CD4-positive, alpha-beta T cell (primary cell): ENCODE data around the gene F2RL1. TPM values are rescaled to one million over a fixed set of nuclear protein-coding genes. Genes with fewer than 3 reads are reported as not detected.
A peak's percentile ranks its signal among the peaks of the same experiment; 100 is the strongest.
"Not testable (repeated sequence)": the region's sequence is repeated elsewhere in the genome, so short reads cannot be mapped to it uniquely, and the experiment has no call there.

ENCODE experiments used
- ATAC-seq: fragments of 200-7000 bp; cut with Tn5 transposase; one replicate; pipeline ENCODE4 v1.10.0; 2022; ENCODE audit warnings: mild to moderate bottlenecking; ENCODE audit not compliant: poor library complexity
- CTCF ChIA-PET: fragments of 350-600 bp; sonication (Branson Sonifier 250); formaldehyde crosslinking; loops from one replicate; lab custom pipeline; 2021; ENCODE audit warnings: antibody characterized with exemption, inconsistent platforms; lab: Charles Lee
- POLR2A ChIA-PET: fragments of 350-600 bp; sonication (Branson Sonifier 250); formaldehyde crosslinking; loops from one replicate; lab custom pipeline; 2021; ENCODE audit warnings: antibody characterized with exemption, inconsistent platforms; lab: Charles Lee
- DNase-seq, 14 experiments: peaks; one replicate each; pipeline ENCODE4 v3.0.0-alpha.2; 2013 to 2020; ENCODE audit warnings: mixed read lengths in 2 of 14
- H3K27ac ChIP-seq, 2 donors: one replicate each; pipeline versions ENCODE4 v1.5.1 to v1.7.0; 2013; ENCODE audit warnings: low read length in 2 of 2, low read depth in 1 of 2, mild to moderate bottlenecking in 1 of 2
- H3K27me3 ChIP-seq, 2 experiments: 1 replicate in 1 of 2; 2 replicates in 1 of 2; pipeline versions ENCODE4 v1.6.1 to v1.7.0; 2013; ENCODE audit warnings: low read length in 2 of 2, control low read depth in 1 of 2, mild to moderate bottlenecking in 1 of 2, moderate library complexity in 1 of 2; ENCODE audit not compliant: insufficient read depth in 2 of 2, control insufficient read depth in 1 of 2
- H3K36me3 ChIP-seq: one replicate; pipeline ENCODE4 v1.6.1; 2013; ENCODE audit warnings: low read length, control low read depth; ENCODE audit not compliant: insufficient read depth
- H3K4me1 ChIP-seq: one replicate; pipeline ENCODE4 v1.6.1; 2013; ENCODE audit warnings: low read length, control low read depth; ENCODE audit not compliant: insufficient read depth
- H3K4me3 ChIP-seq: one replicate; pipeline ENCODE4 v1.5.1; 2013; ENCODE audit warnings: mild to moderate bottlenecking, low read length, moderate library complexity
- H3K9me3 ChIP-seq, 2 experiments: 1 replicate in 1 of 2; 2 replicates in 1 of 2; pipeline versions ENCODE4 v1.6.1 to v1.7.0; 2013; ENCODE audit warnings: low read length in 2 of 2, mild to moderate bottlenecking in 2 of 2, control low read depth in 1 of 2, moderate library complexity in 1 of 2; ENCODE audit not compliant: control insufficient read depth in 1 of 2, insufficient read depth in 1 of 2
- H3K27ac Mint-ChIP-seq: one replicate; pipeline ENCODE4 v1.8.0; 2020; ENCODE audit warnings: mixed read lengths
- H3K27me3 Mint-ChIP-seq: one replicate; pipeline ENCODE4 v1.8.0; 2021; ENCODE audit warnings: mixed read lengths
- H3K36me3 Mint-ChIP-seq: one replicate; pipeline ENCODE4 v1.8.0; 2021; ENCODE audit warnings: low read depth, mixed read lengths
- H3K4me1 Mint-ChIP-seq: one replicate; pipeline ENCODE4 v1.8.0; 2021; ENCODE audit warnings: low read depth, mixed read lengths
- H3K4me3 Mint-ChIP-seq: one replicate; pipeline ENCODE4 v1.8.0; 2020; ENCODE audit warnings: mild to moderate bottlenecking, mixed read lengths
- H3K9me3 Mint-ChIP-seq: one replicate; pipeline ENCODE4 v1.8.0; 2020; ENCODE audit warnings: mixed read lengths
- intact Hi-C, 2 experiments: fragments of 100-400 bp; cut with DNase I in 1 of 2; cut with micrococcal nuclease in 1 of 2; formaldehyde crosslinking; loops; one replicate each; pipeline versions ENCODE4 v1.15.1 to v1.9.0; 2023 to 2025; cut with DNase I, micrococcal nuclease
- total RNA-seq, 174 experiments: library from RNA in 2 of 174; stranded (reverse) in 2 of 174; gene quantifications; one replicate each; pipeline ENCODE4 v1.2.3 and lab custom pipeline; 2021 to 2026
- TF ChIP-seq, protein P1 (sequence below): fragments of 200-600 bp; IDR thresholded peaks from one replicate; pipeline ENCODE4 v1.8.0; 2022; ENCODE audit warnings: antibody characterized with exemption, mild to moderate bottlenecking

The F2RL1 gene
- total RNA-seq, 2 experiments from 2014 or later = 1.7 to 2.1 TPM

DNA sequence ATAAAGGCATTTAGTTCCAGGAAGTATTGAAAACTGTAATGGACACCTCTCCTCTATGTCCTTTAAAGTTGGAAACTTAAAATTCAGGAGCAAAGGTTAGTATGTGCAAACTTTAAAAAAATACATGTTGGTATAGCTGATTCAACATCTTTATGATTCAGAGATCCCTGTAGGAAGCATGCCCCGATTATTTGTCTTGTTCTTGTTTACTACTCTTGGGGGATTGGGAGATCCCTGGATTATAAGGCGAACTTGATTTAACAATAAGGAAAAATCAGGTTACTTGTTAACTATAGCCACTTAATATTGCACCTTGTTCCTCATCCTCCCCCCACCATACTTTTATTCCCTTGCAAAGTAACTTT is 1.7 kb downstream of the F2RL1 start:
- H3K36me3 ChIP-seq = no peaks in the 10 kb centered on the region
- no peak overlapping the region for H3K4me3 ChIP-seq
- Mint-ChIP-seq H3K4me1 (peaks cover 14% of the 10 kb centered on the region), H3K9me3 (no peaks in the 10 kb centered on the region), H3K36me3 (no peaks in the 10 kb centered on the region), H3K4me3 (peak overlapping the region; percentile 92), H3K27me3 (peaks cover 20% of the 10 kb centered on the region), H3K27ac (no peak overlapping the region)
- intact Hi-C loops = no loop called here
- TF ChIP-seq, protein P1, sequence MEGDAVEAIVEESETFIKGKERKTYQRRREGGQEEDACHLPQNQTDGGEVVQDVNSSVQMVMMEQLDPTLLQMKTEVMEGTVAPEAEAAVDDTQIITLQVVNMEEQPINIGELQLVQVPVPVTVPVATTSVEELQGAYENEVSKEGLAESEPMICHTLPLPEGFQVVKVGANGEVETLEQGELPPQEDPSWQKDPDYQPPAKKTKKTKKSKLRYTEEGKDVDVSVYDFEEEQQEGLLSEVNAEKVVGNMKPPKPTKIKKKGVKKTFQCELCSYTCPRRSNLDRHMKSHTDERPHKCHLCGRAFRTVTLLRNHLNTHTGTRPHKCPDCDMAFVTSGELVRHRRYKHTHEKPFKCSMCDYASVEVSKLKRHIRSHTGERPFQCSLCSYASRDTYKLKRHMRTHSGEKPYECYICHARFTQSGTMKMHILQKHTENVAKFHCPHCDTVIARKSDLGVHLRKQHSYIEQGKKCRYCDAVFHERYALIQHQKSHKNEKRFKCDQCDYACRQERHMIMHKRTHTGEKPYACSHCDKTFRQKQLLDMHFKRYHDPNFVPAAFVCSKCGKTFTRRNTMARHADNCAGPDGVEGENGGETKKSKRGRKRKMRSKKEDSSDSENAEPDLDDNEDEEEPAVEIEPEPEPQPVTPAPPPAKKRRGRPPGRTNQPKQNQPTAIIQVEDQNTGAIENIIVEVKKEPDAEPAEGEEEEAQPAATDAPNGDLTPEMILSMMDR = no peak
- ATAC-seq (no peak), DNase-seq (no peak)
- CTCF ChIA-PET = no interaction called here
- peaks cover 10% of the 10 kb centered on the region in 2 experiments for H3K27me3 ChIP-seq
- POLR2A ChIA-PET = no interaction called here
- no peak overlapping the region for H3K27ac ChIP-seq
- H3K4me1 ChIP-seq = peaks cover 21% of the 10 kb centered on the region
- H3K9me3 ChIP-seq = peaks cover 0 to 6% of the 10 kb centered on the region in 2 experiments

- Histone ChIP-seq H3K27ac (no peak overlapping the region), H3K9me3 (peaks cover 0 to 6% of the 10 kb centered on the region in 2 experiments), H3K36me3 (no peaks in the 10 kb centered on the region), H3K4me1 (peaks cover 21% of the 10 kb centered on the region), H3K27me3 (peaks cover 10% of the 10 kb centered on the region in 2 experiments), H3K4me3 (no peak overlapping the region)
- peaks cover 19% of the 10 kb centered on the region for H3K27me3 Mint-ChIP-seq
- ChIA-PET CTCF (no interaction called here), POLR2A (no interaction called here)
- H3K4me3 Mint-ChIP-seq = peak overlapping the region; percentile 92
- H3K27ac Mint-ChIP-seq = no peak overlapping the region
- TF ChIP-seq, protein P1 = no peak
- no peaks in the 10 kb centered on the region for H3K9me3 Mint-ChIP-seq
- ATAC-seq = no peak
- H3K4me1 Mint-ChIP-seq = peaks cover 14% of the 10 kb centered on the region
- intact Hi-C loops = no loop called here
- no peak for DNase-seq
- H3K36me3 Mint-ChIP-seq = no peaks in the 10 kb centered on the region
Measured at GRCh38 chr5:76821136-76821535, 2.3 kb downstream of the F2RL1 start.

DNA sequence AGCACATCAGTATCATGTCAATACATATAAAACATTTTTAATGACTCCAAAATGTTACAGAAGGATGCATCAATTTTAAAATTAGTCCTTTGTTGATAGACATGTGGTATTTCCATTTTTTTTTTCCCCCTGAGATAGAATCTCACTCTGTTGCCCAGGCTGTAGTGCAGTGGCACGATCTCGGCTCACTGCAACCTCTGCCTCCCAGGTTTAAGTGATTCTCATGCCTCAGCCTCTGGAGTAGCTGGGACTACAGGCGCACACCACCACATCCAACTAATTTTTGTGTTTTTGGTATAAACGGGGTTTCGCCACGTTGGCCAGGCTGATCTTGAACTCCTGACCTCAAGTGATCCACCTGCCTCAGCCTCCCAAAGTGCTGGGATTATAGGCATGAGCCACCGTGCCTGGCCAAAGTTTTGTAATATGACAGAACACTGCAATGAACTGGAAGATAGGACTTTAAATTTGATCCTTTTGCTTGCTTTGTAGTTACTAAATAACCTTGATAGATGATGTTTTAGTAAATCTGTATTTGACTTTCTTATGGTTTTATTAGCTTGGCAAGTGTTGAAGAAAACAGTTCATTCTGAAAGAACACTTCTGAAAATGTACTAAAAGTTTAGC is 3.4 kb downstream of the F2RL1 start:
- H3K4me3 ChIP-seq, H3K9me3 Mint-ChIP-seq, POLR2A ChIA-PET, H3K9me3 ChIP-seq, H3K36me3 ChIP-seq, H3K27ac ChIP-seq, intact Hi-C loops, DNase-seq, H3K27ac Mint-ChIP-seq, H3K36me3 Mint-ChIP-seq, H3K4me3 Mint-ChIP-seq, CTCF ChIA-PET, ATAC-seq, H3K27me3 Mint-ChIP-seq: not testable (repeated sequence)
- H3K4me1 Mint-ChIP-seq = peaks cover 14% of the 10 kb centered on the region
- Histone ChIP-seq H3K4me1 (peaks cover 21% of the 10 kb centered on the region), H3K27me3 (peaks cover 10% of the 10 kb centered on the region in 2 experiments)

- intact Hi-C loops, H3K4me1 Mint-ChIP-seq, H3K4me1 ChIP-seq, H3K4me3 ChIP-seq, POLR2A ChIA-PET, H3K27me3 Mint-ChIP-seq, H3K27ac Mint-ChIP-seq, ATAC-seq, H3K36me3 Mint-ChIP-seq, CTCF ChIA-PET, H3K36me3 ChIP-seq, H3K27ac ChIP-seq, H3K9me3 Mint-ChIP-seq, H3K4me3 Mint-ChIP-seq, H3K9me3 ChIP-seq, DNase-seq, H3K27me3 ChIP-seq: not testable (repeated sequence)
Measured at GRCh38 chr5:76826416-76826815, 7.6 kb downstream of the F2RL1 start.
